ENCODE results near the gene LECT2. TPM values are rescaled to one million over a fixed set of nuclear protein-coding genes. Genes with fewer than 3 reads are reported as not detected.

Gene LECT2
- total and polyA plus RNA-seq, 12 donors: not detected

DNA sequence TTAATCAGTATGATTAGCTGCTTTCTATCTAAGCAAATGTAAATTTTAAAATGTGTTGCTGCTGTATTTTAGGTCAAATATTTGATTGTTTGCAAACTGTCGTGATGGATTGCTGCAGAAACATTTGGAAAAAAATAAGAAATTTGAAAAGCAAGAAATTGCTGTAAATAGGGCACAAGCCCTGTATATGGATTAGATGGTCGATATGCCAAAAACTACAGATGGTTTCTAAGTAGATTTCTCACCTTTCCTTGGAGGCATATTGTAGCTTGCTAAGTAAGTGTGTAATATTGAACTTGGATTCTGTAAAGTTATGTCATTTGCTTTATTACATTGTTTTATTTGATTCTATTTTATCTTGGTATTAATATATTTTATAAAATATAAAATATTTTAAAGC is 13.1 kb downstream of the LECT2 start:
- no peak overlapping the region for H3K4me3 ChIP-seq
- DNase-seq: no peak
- H3K27ac ChIP-seq: no peak overlapping the region
- H3K9me3 ChIP-seq (replicated peaks in 1 of 3): no peaks in the 10 kb centered on the region
- H3K27me3 ChIP-seq: peaks cover 11% of the 10 kb centered on the region
- TF ChIP-seq, protein P1, sequence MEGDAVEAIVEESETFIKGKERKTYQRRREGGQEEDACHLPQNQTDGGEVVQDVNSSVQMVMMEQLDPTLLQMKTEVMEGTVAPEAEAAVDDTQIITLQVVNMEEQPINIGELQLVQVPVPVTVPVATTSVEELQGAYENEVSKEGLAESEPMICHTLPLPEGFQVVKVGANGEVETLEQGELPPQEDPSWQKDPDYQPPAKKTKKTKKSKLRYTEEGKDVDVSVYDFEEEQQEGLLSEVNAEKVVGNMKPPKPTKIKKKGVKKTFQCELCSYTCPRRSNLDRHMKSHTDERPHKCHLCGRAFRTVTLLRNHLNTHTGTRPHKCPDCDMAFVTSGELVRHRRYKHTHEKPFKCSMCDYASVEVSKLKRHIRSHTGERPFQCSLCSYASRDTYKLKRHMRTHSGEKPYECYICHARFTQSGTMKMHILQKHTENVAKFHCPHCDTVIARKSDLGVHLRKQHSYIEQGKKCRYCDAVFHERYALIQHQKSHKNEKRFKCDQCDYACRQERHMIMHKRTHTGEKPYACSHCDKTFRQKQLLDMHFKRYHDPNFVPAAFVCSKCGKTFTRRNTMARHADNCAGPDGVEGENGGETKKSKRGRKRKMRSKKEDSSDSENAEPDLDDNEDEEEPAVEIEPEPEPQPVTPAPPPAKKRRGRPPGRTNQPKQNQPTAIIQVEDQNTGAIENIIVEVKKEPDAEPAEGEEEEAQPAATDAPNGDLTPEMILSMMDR (IDR thresholded peaks at IDR 0.05): no peak
- TF ChIP-seq POLR2A (IDR thresholded peaks at IDR 0.05): no peak
- 83 to 90% (median 86%) methylated on average over 2 of the region's 2 CpGs for WGBS, 4 donors
- no peaks in the 10 kb centered on the region for H3K4me1 ChIP-seq (replicated peaks in 1 of 2)
- no peaks in the 10 kb centered on the region for H3K36me3 ChIP-seq (replicated peaks in 1 of 2)
- intact Hi-C loops (cut with DNase I): loop anchor here (5.0 to 10.0 kb wide), 4 partner anchors 57 to 273 kb away; no protein-coding TSS in a partner anchor

DNA sequence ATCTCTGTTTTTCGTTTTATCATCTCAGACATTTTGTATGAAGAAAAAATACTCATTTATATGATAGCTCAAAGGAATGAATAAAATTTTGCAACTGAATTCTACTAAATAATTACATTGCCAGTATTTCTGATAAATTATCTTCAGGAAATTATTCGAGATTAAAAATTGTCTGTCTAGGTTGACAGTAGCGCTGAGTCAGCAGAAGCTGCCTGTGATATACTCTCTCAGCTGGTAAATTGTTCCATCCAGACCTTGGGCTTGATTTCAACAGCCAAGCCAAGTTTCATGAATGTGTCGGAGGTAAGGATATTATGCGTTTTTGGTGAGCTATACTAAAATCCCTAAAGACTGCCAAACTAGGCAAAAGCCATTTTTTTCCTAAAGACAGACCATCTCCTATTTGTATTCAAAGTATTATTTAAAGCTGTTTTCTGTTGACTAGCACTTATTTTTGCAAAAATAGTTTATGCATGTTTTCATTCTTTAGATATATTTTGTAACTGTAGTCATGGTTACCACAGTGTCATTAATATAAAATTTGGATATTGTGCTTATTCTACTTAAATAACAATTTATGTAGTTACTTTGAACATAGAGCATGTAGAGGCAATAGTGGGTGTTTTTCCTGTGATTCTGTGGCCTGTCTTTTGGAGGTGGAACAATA is 17.4 kb downstream of the LECT2 start:
- DNase-seq: no peak
- Histone ChIP-seq H3K36me3 (replicated peaks in 1 of 2) (no peaks in the 10 kb centered on the region), H3K4me3 (no peak overlapping the region), H3K9me3 (replicated peaks in 1 of 3) (no peaks in the 10 kb centered on the region), H3K4me1 (replicated peaks in 1 of 2) (no peaks in the 10 kb centered on the region), H3K27ac (no peak overlapping the region), H3K27me3 (peaks cover 11% of the 10 kb centered on the region)
- intact Hi-C loops (cut with DNase I): no loop called here
- TF ChIP-seq POLR2A (IDR thresholded peaks at IDR 0.05): no peak
- TF ChIP-seq, protein P1 (IDR thresholded peaks at IDR 0.05): no peak
- 59 to 81% (median 66%) methylated on average over 5 of the region's 5 CpGs for WGBS, 4 donors

DNA sequence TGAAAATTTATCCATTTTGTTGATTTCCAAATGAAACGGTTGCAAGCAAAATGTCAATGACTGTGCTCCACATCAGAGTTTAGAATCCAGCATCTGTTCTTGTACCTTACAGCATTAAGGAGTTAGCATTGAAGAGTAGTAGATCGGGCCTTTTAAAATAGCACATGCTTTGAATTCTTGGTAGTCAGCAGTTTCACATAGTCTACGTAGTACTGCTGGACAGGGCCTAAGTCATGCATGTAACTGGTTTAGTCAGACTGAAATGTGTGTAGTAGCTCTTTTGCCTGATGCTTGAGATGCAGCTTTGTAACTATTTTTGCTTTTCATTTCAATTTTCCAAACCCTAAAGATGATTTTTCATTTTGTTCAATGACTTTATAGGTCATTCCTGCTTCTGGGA is 19.8 kb downstream of the LECT2 start:
- Histone ChIP-seq H3K9me3 (replicated peaks in 1 of 3) (no peaks in the 10 kb centered on the region), H3K4me1 (replicated peaks in 1 of 2) (peaks cover 0 to 4% of the 10 kb centered on the region in 2 donors), H3K27me3 (peaks cover 32% of the 10 kb centered on the region), H3K36me3 (replicated peaks in 1 of 2) (no peaks in the 10 kb centered on the region), H3K4me3 (no peak overlapping the region), H3K27ac (no peak overlapping the region)
- DNase-seq: no peak
- intact Hi-C loops (cut with DNase I): no loop called here
- 70 to 83% (median 82%) methylated on average over 3 of the region's 3 CpGs for WGBS, 4 donors
- TF ChIP-seq, protein P1 (IDR thresholded peaks at IDR 0.05): no peak
- TF ChIP-seq POLR2A (IDR thresholded peaks at IDR 0.05): no peak

DNA sequence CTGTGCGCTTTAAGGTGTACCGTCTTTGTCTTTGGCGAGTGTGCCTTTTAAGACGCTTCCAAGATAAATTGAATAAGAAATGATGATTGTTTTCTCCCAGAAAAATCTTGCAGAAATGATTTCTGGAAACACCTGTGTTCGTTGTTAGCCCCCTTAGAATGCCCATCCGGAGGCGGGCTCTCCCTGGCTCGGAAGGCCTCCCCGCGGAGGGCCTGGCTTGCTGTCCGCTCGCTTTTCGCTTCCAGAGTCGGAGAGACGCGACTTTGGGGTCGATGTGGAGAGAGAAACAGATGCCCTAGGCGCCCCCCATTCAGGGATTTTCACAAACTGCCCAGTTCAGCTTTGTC is 23.9 kb downstream of the LECT2 start:
- no peak overlapping the region for H3K4me3 ChIP-seq
- H3K27ac ChIP-seq: no peak overlapping the region
- DNase-seq: no peak
- 35 to 50% (median 43%) methylated on average over 18 of the region's 18 CpGs for WGBS, 4 donors
- no peaks in the 10 kb centered on the region for H3K36me3 ChIP-seq (replicated peaks in 1 of 2)
- TF ChIP-seq, protein P1 (IDR thresholded peaks at IDR 0.05): no peak
- TF ChIP-seq POLR2A (IDR thresholded peaks at IDR 0.05): no peak
- no peaks in the 10 kb centered on the region for H3K9me3 ChIP-seq (replicated peaks in 1 of 3)
- H3K4me1 ChIP-seq (replicated peaks in 1 of 2): peaks cover 0 to 8% of the 10 kb centered on the region in 2 donors
- intact Hi-C loops (cut with DNase I): no loop called here
- peaks cover 44% of the 10 kb centered on the region for H3K27me3 ChIP-seq
